ENCODE measurements around the gene RANGAP1.

The RANGAP1 gene

DNA sequence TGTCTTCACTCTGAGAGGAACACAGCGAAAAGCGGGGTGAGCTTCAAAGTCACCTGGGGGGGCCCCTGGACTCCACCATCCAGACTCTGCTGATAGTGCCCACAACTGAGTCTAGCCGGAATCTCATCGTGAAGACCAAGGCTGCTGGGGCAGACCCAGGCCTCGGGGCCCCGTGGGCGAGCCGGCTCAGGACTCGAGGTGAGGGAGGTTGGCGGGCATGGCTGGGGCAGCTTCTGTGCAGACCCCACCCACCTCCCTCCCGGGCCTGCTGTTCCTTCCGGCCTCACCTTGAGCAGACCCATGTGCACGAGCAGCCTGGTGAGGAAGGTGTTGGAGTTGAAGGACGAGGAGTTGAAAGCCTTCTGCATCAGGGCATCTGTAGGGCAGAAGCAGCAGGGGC is 36.5 kb downstream of the RANGAP1 start:
- TF ChIP-seq, protein P1, sequence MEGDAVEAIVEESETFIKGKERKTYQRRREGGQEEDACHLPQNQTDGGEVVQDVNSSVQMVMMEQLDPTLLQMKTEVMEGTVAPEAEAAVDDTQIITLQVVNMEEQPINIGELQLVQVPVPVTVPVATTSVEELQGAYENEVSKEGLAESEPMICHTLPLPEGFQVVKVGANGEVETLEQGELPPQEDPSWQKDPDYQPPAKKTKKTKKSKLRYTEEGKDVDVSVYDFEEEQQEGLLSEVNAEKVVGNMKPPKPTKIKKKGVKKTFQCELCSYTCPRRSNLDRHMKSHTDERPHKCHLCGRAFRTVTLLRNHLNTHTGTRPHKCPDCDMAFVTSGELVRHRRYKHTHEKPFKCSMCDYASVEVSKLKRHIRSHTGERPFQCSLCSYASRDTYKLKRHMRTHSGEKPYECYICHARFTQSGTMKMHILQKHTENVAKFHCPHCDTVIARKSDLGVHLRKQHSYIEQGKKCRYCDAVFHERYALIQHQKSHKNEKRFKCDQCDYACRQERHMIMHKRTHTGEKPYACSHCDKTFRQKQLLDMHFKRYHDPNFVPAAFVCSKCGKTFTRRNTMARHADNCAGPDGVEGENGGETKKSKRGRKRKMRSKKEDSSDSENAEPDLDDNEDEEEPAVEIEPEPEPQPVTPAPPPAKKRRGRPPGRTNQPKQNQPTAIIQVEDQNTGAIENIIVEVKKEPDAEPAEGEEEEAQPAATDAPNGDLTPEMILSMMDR (conservative IDR thresholded peaks at IDR 0.05; ENCODE audit: low read depth, low read length): no peak
- no peak for DNase-seq (ENCODE audit: low read depth)
- H3K4me3 ChIP-seq (ENCODE audit: low read depth, low read length): no peak overlapping the region

DNA sequence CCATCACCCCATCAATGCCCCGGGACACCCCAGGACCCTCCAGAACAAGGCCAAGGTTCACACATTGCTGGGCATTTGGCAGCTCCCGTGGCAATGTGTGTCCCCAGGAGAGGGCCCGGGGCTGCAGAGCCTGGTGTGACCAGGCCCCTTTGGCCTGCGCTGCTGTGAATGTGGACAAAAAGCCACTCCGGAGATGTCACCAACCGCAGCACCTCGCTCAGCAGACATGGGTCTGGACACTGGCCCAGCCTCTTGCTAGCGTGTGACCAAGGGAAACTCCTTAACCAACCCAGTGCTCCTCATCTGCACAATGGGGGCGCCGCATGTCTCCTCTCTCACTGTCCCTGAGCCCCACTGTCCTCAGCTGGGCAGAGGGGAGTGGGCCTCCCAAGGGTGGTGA is 37.2 kb downstream of the RANGAP1 start:
- no peak overlapping the region for H3K4me3 ChIP-seq (ENCODE audit: low read depth, low read length)
- TF ChIP-seq, protein P1 (conservative IDR thresholded peaks at IDR 0.05; ENCODE audit: low read depth, low read length): no peak
- no peak for DNase-seq (ENCODE audit: low read depth)

DNA sequence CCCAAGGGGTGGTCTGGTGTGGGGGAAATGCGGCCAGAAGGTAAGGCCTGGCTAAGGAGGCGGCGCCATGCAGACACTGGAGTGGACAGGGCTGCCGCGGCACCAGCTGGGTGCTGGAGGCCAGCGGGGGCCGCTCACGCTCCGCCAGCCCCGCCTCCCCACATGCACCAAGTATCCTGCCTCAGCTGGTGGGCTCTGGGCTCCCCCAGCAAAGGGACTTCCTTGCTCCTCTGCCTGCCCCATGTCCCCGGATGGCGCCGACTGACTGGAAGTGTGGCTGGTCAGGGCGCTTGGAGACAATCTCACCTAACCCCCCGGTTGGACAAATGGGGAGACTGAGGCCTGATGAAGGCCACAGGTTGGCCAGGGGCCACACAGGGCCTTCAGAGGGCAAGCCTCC is 37.7 kb downstream of the RANGAP1 start:
- TF ChIP-seq, protein P1 (conservative IDR thresholded peaks at IDR 0.05; ENCODE audit: low read depth, low read length): no peak
- DNase-seq (ENCODE audit: low read depth): no peak
- H3K4me3 ChIP-seq (ENCODE audit: low read depth, low read length): no peak overlapping the region

GRCh38 chr22:41247703-41248102 is 38.3 kb downstream of the RANGAP1 start:
- DNase-seq (ENCODE audit: low read depth): no peak
- TF ChIP-seq, protein P1 (conservative IDR thresholded peaks at IDR 0.05; ENCODE audit: low read depth, low read length): no peak
- no peak overlapping the region for H3K4me3 ChIP-seq (ENCODE audit: low read depth, low read length)

DNA sequence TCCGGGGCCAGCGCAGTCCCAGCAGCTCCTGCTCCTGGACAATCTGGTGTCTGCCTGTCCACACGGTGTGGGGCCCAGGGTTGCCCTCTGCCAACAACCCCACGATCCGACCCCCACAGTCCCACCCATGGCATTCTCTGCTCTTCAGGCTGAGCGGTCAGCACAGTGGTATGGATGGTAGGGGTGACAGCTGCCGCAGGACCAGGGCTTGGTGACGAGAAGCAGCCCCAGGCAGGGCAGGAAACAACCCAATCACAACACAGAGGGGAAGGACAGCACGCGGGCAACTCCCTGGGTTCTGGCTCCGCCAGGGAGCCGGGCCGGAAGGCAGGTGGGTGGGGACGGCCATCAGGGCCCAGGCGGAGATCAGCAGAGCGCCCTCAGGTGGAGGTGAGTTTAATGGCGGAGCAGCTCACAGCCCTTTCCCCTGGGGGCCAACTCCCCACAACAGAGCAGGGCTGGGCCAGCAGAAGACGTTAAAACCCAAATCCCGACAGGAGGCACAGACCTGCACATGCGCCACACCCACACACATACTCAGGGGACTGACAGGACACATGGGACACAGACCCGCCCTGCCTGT is 40.0 kb downstream of the RANGAP1 start:
- TF ChIP-seq, protein P1 (conservative IDR thresholded peaks at IDR 0.05; ENCODE audit: low read depth, low read length): peak; percentile 12
- no peak for DNase-seq (ENCODE audit: low read depth)
- H3K4me3 ChIP-seq (ENCODE audit: low read depth, low read length): no peak overlapping the region

DNA sequence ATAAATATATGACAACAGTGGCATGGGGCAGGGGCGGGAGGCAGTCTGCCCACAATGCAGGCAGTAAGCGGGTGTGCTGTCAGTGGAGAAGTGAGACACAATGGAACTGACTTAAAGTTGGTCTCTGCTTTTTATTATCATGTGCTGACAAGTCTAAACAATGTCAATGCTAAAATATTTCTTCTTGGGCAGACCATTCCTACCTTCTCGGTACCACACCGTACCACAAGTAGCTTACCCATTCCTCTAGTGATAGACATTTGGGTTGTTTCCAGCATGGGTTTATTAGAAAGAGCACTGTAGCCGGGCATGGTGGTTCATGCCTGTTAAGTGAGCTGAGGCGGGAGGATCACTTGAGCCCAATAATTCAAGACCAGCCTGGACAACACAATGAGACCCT is 42.6 kb downstream of the RANGAP1 start:
- TF ChIP-seq, protein P1 (conservative IDR thresholded peaks at IDR 0.05; ENCODE audit: low read depth, low read length): no peak
- no peak overlapping the region for H3K4me3 ChIP-seq (ENCODE audit: low read depth, low read length)
- DNase-seq (ENCODE audit: low read depth): no peak

GRCh38 chr22:41242396-41243117 is 43.4 kb downstream of the RANGAP1 start:
- TF ChIP-seq, protein P1 (conservative IDR thresholded peaks at IDR 0.05; ENCODE audit: low read depth, low read length): no peak
- no peak overlapping the region for H3K4me3 ChIP-seq (ENCODE audit: low read depth, low read length)
- no peak for DNase-seq (ENCODE audit: low read depth)
